Sciatic nerve (tissue), 2 donors: Measurements from ENCODE around the gene CLCN4. TPM values are rescaled to one million over a fixed set of nuclear protein-coding genes. Genes with fewer than 3 reads are reported as not detected.

Source experiments
- ATAC-seq: fragments of 200-7000 bp; cut with Tn5 transposase; one replicate; pipeline ENCODE4 v1.9.1; 2020; ENCODE audit warnings: mild to moderate bottlenecking, moderate library complexity
- DNase-seq: peaks from one replicate; pipeline ENCODE4 v3.0.0-alpha.2; 2020; ENCODE audit warnings: low spot score
- intact Hi-C: fragments of 100-400 bp; cut with DNase I; formaldehyde crosslinking; loops from one replicate; pipeline ENCODE4 v1.14.2; 2022
- total RNA-seq: library from RNA; stranded (reverse); fragmentation: NEBNext Ultra II Directional; extraction: Animal tissue kit (Norgen Biotek cat#: 25700); gene quantifications from one replicate; pipeline ENCODE4 v1.2.1, GENCODE V29; 2021
- donor health status: DM: no; HTN: no; CAD: no.
- donor health status: DM: no; HTN: no; CAD: no.

Gene CLCN4
- total RNA-seq, 1 donor from 2014 or later, result 9.1 TPM

DNA sequence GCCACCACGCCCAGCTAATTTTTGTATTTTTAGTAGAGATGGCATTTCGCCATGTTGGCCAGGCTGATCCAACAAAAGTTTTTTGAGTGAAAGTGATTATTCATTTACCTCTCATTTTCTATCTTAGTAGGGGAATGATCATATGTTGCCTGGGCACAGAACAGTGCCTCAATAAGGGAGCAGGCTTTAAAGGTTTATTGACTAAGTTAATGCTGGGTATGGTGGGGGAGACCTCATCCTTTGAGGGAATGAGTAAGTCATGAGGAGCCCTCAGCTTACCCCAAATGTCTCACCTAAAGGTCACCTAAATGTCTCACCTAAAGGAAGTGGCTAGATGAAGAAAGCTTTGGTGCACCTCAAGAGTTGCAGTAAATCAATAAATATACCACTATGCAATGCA is 109.0 kb downstream of the CLCN4 start:
- no peak for ATAC-seq
- intact Hi-C loops, result no loop called here
- no peak for DNase-seq

GRCh38 chrX:10278716-10279115 is 121.9 kb downstream of the CLCN4 start:
- no peak for DNase-seq
- intact Hi-C loops, result no loop called here
- no peak for ATAC-seq

- DNase-seq (no peak), ATAC-seq (no peak)
- intact Hi-C loops, result no loop called here
These were observed 123.3 kb downstream of the CLCN4 start for GRCh38 chrX:10280071-10280470.

DNA sequence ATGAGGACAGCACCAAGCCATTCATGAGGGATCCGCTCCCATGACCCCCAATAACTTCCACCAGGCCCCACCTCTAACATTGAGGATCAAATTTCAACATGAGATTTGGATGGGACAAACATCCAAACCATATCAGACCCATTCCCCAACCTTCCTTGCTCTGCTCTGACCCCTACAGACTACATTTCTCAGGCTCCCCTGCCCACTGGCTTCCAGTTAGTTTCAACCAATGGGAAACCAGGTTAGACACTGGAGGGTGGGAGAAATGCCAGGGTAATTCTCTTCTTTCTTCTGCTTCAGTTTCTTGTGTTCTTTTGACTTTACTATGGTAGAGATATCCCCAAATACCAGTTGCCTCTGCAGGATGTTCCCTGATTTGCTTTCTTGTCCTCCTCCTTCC is 125.7 kb downstream of the CLCN4 start:
- intact Hi-C loops, result no loop called here
- DNase-seq, result no peak
- no peak for ATAC-seq

- ATAC-seq, result no peak
- intact Hi-C loops, result no loop called here
- no peak for DNase-seq
These were observed 129.4 kb downstream of the CLCN4 start for GRCh38 chrX:10286195-10286594.

Other genes with a start within 250 kb of the CLCN4 start
- gene CLDN34, start 189.6 kb upstream of the CLCN4 start, total RNA-seq, result not detected